Stimulated activated CD4-positive, alpha-beta T cell treated with anti-CD3 and anti-CD28 coated beads, Interleukin-1b, Interleukin-23, amount 100 ng/mL, for 1 hour (primary cell): Measurements from ENCODE around the gene RPL10.
A peak's percentile ranks its signal among the peaks of the same experiment; 100 is the strongest.
"Not testable (repeated sequence)": the region's sequence is repeated elsewhere in the genome, so short reads cannot be mapped to it uniquely, and the experiment has no call there.

Experiments
- DNase-seq, 2 donors: peaks; one replicate each; pipeline ENCODE4 v3.0.0-alpha.2; 2020; ENCODE audit warnings: low read depth in 2 of 2

RPL10 gene

GRCh38 chrX:154378059-154378798 is 19.9 kb upstream of the RPL10 start:
- no peak for DNase-seq

GRCh38 chrX:154378799-154379568 is 19.2 kb upstream of the RPL10 start, which contains the start of gene EMD:
Gene EMD, plus strand, starts transcription at chrX:154379295. Its CDS starts 190 bp downstream, at chrX:154379485.
- peak; percentile 86 to 96 for DNase-seq

DNA sequence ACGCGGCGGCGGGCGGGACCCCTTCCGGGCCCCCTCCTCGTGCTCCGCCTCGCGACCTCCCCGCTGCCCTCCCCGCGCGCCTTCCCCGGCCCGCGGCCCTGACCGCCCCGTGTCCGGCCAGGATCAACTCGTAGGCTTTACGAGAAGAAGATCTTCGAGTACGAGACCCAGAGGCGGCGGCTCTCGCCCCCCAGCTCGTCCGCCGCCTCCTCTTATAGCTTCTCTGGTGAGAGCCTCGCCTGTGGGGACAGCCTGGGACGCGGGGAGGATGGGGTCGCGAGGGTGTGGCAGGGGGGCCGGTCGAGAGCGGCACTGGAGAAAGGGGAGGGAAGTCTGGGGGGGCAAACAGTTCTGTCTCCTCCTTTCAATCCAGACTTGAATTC is 18.6 kb upstream of the RPL10 start:
- DNase-seq, result no peak

DNA sequence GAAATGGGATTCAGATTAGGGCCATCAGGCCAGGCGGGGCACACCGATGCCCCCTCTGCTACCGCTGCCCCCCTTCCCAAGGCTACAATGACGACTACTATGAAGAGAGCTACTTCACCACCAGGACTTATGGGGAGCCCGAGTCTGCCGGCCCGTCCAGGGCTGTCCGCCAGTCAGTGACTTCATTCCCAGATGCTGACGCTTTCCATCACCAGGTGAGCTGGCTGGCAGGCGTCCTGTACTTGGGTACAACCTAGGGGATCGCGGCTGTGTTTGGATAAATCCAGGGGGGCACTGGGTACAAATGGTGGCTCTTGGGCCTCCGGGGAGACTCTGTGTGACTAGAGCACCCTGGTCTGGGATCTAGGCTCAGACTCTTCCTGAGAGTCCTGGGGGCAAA is 18.0 kb upstream of the RPL10 start:
- DNase-seq, result no peak

- DNase-seq, result no peak
Measured at GRCh38 chrX:154380787-154381186, 17.4 kb upstream of the RPL10 start.

- no peak for DNase-seq
Measured at GRCh38 chrX:154381271-154381670, 16.9 kb upstream of the RPL10 start.

GRCh38 chrX:154382483-154383069 is 15.6 kb upstream of the RPL10 start:
- no peak for DNase-seq

GRCh38 chrX:154383359-154384283 is 14.6 kb upstream of the RPL10 start:
- DNase-seq, result no peak

GRCh38 chrX:154384284-154384892 is 13.8 kb upstream of the RPL10 start:
- DNase-seq, result no peak

DNA sequence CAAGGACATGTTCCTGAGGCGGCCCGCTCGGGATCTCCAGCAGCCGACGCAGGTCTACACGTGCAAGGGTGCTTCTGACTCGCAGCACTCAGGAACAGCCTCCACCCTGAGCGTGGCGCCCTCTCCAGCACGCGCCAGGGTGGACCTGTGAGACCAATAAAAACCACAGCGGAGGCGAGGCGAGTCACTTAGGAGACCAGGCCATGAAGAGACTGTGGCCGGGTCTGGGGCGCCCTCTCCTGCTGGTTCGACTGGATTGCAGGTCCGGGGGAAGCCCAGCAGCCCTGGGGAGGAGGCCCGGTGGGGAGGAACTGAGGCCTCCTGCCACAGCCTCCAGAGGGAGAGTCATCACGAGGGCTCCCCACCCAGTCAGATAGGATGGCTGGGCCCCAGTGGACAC is 10.1 kb upstream of the RPL10 start:
- DNase-seq, result not testable (repeated sequence)

GRCh38 chrX:154388649-154389048 is 9.5 kb upstream of the RPL10 start:
- not testable (repeated sequence) for DNase-seq

- DNase-seq, result not testable (repeated sequence)
Measured at GRCh38 chrX:154389812-154390747, 8.1 kb upstream of the RPL10 start.

DNA sequence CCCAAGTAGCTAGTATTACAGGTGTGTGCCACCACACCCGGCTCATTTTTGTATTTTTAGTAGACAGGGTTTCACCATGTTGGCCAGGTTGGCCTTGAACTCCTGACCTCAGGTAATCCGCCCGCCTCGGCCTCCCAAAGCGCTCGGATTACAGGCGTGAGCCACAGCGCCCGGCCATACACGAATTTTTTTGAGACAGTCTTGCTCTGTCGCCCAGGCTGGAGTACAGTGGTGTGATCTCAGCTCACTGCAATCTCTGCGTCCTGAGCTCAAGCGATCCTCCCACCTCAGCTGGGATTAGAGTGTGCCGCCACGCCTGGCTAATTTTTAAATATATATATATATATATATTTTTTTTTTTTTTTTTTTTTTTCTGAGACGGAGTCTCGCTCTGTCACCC is 1.8 kb upstream of the RPL10 start:
- not testable (repeated sequence) for DNase-seq

DNA sequence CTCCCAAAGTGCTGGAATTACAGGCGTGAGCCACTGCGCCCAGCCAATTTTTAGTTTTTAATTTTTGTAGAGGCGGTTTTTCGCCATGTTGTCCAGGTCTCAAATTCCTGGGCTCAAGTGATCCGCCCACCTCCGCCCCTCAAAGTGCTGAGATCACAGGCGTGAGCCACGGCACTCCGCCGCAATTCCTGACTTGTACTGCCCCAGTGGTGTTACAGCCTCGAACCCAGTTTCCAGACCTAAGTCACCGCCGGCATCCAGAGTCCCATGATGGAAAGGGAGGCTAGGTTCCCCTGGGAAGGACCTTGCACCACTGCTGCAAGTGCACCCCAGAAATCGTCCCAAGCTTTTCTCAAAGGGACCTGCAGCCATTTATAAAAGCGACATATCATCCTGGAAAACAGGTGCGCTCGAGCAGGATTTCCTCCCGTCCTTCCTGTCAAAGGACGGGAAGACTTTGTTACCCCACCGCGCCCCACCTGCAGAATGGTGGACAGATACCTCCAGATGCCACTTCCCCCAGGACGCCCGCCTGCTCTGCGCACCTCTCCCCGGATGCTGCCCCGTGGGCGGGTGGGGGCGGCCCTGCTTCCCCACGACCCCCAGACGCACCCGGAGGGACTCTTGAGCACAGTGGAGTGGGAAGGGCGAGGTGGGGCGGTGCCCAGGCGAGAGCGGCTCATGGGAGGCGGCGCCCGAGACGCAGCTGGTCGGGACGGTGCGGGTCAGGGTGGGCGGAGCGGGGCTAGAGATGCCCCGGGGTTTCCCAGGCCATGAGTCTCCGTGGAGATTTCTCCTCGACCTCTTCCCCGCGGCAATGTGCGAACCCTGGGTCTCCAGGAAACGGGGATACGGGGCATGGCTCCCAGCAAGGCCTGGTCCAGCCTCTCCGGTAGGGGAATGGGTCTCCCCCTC is 947 bp upstream of the RPL10 start:
- DNase-seq, result peak in 1 of 2 donors; percentile 39

GRCh38 chrX:154398668-154399526 is 720 bp downstream of the RPL10 start:
- DNase-seq, result peak; percentile 56 to 59

- DNase-seq, result no peak
Measured at GRCh38 chrX:154399527-154400368, 1.6 kb downstream of the RPL10 start.

GRCh38 chrX:154400369-154400817 is 2.2 kb downstream of the RPL10 start:
- not testable (repeated sequence) for DNase-seq
